Hepatocyte (in vitro differentiated cells): ENCODE data around the gene RGS3.

Source experiments
- CTCF ChIP-seq: fragments of 200-600 bp; sonication (generic); IDR thresholded peaks from 2 replicates; pipeline ENCODE4 v1.5.1; 2016; ENCODE audit warnings: antibody characterized with exemption, mild to moderate bottlenecking; ENCODE audit not compliant: poor library complexity
- EZH2 ChIP-seq: fragments of 200-600 bp; sonication (generic); IDR thresholded peaks from 2 replicates; pipeline ENCODE4 v1.6.1; 2016; ENCODE audit warnings: antibody characterized with exemption, mild to moderate bottlenecking, borderline replicate concordance

- no peak for TF ChIP-seq EZH2
- TF ChIP-seq CTCF = no peak
Measured at GRCh38 chr9:113480612-113481011, 17.1 kb downstream of the RGS3 start.
